ENCODE measurements around the gene TMEM164. TPM values are rescaled to one million over a fixed set of nuclear protein-coding genes. Genes with fewer than 3 reads are reported as not detected.

TMEM164 gene
- total and polyA plus RNA-seq, 4 experiments from 2014 or later, result 0.52 to 17.2 (median 9.9) TPM

- intact Hi-C loops (cut with micrococcal nuclease), result no loop called here
- peaks cover 0 to 3% (median 0%) of the 10 kb centered on the region in 8 donors for H3K9me3 Mint-ChIP-seq
- H3K27ac ChIP-seq (ENCODE audit: low read depth, low read length), result no peak overlapping the region
- ChIA-PET POLR2A (ENCODE audit: partially characterized antibody) (no interaction called here), CTCF (ENCODE audit: partially characterized antibody) (interaction anchor here (1.3 kb wide), 1 partner anchor 52 kb away, joined by 3 read pairs; no protein-coding TSS in a partner anchor)
- no peaks in the 10 kb centered on the region for H3K36me3 ChIP-seq (ENCODE audit: insufficient read depth, low read length)
- no peaks in the 10 kb centered on the region for H3K27me3 ChIP-seq (ENCODE audit: insufficient read depth, low read length)
- no peak overlapping the region for H3K4me3 ChIP-seq (ENCODE audit: low read length in 2 of 2)
- no peaks in the 10 kb centered on the region for H3K9me3 ChIP-seq (ENCODE audit: control insufficient read depth in 1 of 2, low read length in 2 of 2)
- H3K4me1 ChIP-seq (ENCODE audit: insufficient read depth, low read length), result no peaks in the 10 kb centered on the region
- no peak overlapping the region for H3K4me3 Mint-ChIP-seq
- no peak for DNase-seq
- no peaks in the 10 kb centered on the region for H3K27me3 Mint-ChIP-seq
- H3K27ac Mint-ChIP-seq, result no peak overlapping the region
- peaks cover 0 to 2% (median 0%) of the 10 kb centered on the region in 4 donors for H3K4me1 Mint-ChIP-seq
- peaks cover 8 to 16% of the 10 kb centered on the region in 2 donors for H3K36me3 Mint-ChIP-seq
Observed at GRCh38 chrX:110097920-110098319, 95.0 kb downstream of the TMEM164 start.

GRCh38 chrX:110103344-110103743 is 100.4 kb downstream of the TMEM164 start:
- Mint-ChIP-seq H3K27ac (peak overlapping the region in 1 of 7 donors; percentile 24), H3K27me3 (no peaks in the 10 kb centered on the region), H3K9me3 (peaks cover 0 to 1% (median 0%) of the 10 kb centered on the region in 8 donors), H3K4me3 (no peak overlapping the region), H3K36me3 (peaks cover 4 to 6% of the 10 kb centered on the region in 2 donors), H3K4me1 (peaks cover 0 to 2% (median 0%) of the 10 kb centered on the region in 4 donors)
- no peaks in the 10 kb centered on the region for H3K36me3 ChIP-seq (ENCODE audit: insufficient read depth, low read length)
- no peaks in the 10 kb centered on the region for H3K27me3 ChIP-seq (ENCODE audit: insufficient read depth, low read length)
- H3K9me3 ChIP-seq (ENCODE audit: control insufficient read depth in 1 of 2, low read length in 2 of 2), result no peaks in the 10 kb centered on the region
- DNase-seq, result no peak
- CTCF ChIA-PET (ENCODE audit: partially characterized antibody), result no interaction called here
- no peak overlapping the region for H3K27ac ChIP-seq (ENCODE audit: low read depth, low read length)
- H3K4me1 ChIP-seq (ENCODE audit: insufficient read depth, low read length), result no peaks in the 10 kb centered on the region
- intact Hi-C loops (cut with micrococcal nuclease), result no loop called here
- POLR2A ChIA-PET (ENCODE audit: partially characterized antibody), result no interaction called here
- no peak overlapping the region for H3K4me3 ChIP-seq (ENCODE audit: low read length in 2 of 2)

GRCh38 chrX:110104078-110104477 is 101.2 kb downstream of the TMEM164 start:
- POLR2A ChIA-PET (ENCODE audit: partially characterized antibody), result no interaction called here

GRCh38 chrX:110108381-110108821 is 105.5 kb downstream of the TMEM164 start:
- H3K27ac ChIP-seq (ENCODE audit: low read depth, low read length), result no peak overlapping the region
- no peak for DNase-seq
- Mint-ChIP-seq H3K27ac (no peak overlapping the region), H3K36me3 (peaks cover 8% of the 10 kb centered on the region in 2 donors), H3K9me3 (peaks cover 0 to 1% (median 0%) of the 10 kb centered on the region in 8 donors), H3K4me3 (no peak overlapping the region), H3K27me3 (no peaks in the 10 kb centered on the region), H3K4me1 (peaks cover 0 to 2% (median under 1%) of the 10 kb centered on the region in 4 donors)
- ChIA-PET CTCF (ENCODE audit: partially characterized antibody) (no interaction called here), POLR2A (ENCODE audit: partially characterized antibody) (no interaction called here)
- H3K4me3 ChIP-seq (ENCODE audit: low read length in 2 of 2), result no peak overlapping the region
- H3K36me3 ChIP-seq (ENCODE audit: insufficient read depth, low read length), result no peaks in the 10 kb centered on the region
- H3K9me3 ChIP-seq (ENCODE audit: control insufficient read depth in 1 of 2, low read length in 2 of 2), result no peaks in the 10 kb centered on the region
- no peaks in the 10 kb centered on the region for H3K4me1 ChIP-seq (ENCODE audit: insufficient read depth, low read length)
- intact Hi-C loops (cut with micrococcal nuclease), result no loop called here
- no peaks in the 10 kb centered on the region for H3K27me3 ChIP-seq (ENCODE audit: insufficient read depth, low read length)

More at GRCh38 chrX:110104078-110104477, 101.2 kb downstream of the TMEM164 start:
- Histone ChIP-seq H3K27ac (ENCODE audit: low read depth, low read length) (no peak overlapping the region), H3K4me3 (ENCODE audit: low read length in 2 of 2) (no peak overlapping the region), H3K36me3 (ENCODE audit: insufficient read depth, low read length) (no peaks in the 10 kb centered on the region), H3K4me1 (ENCODE audit: insufficient read depth, low read length) (no peaks in the 10 kb centered on the region), H3K9me3 (ENCODE audit: control insufficient read depth in 1 of 2, low read length in 2 of 2) (no peaks in the 10 kb centered on the region), H3K27me3 (ENCODE audit: insufficient read depth, low read length) (no peaks in the 10 kb centered on the region)
- CTCF ChIA-PET (ENCODE audit: partially characterized antibody), result no interaction called here
- H3K4me3 Mint-ChIP-seq, result no peak overlapping the region
- no peak overlapping the region for H3K27ac Mint-ChIP-seq
- no peak for DNase-seq
- H3K27me3 Mint-ChIP-seq, result no peaks in the 10 kb centered on the region
- intact Hi-C loops (cut with micrococcal nuclease), result no loop called here
- H3K36me3 Mint-ChIP-seq, result peaks cover 8 to 9% of the 10 kb centered on the region in 2 donors
- peaks cover 0 to 4% (median 0%) of the 10 kb centered on the region in 4 donors for H3K4me1 Mint-ChIP-seq
- H3K9me3 Mint-ChIP-seq, result peaks cover 0 to 1% (median 0%) of the 10 kb centered on the region in 8 donors

GRCh38 chrX:110114260-110114776 is 111.4 kb downstream of the TMEM164 start:
- no peaks in the 10 kb centered on the region for H3K27me3 Mint-ChIP-seq
- H3K36me3 Mint-ChIP-seq, result peaks cover 0 to 14% of the 10 kb centered on the region in 2 donors
- H3K4me1 Mint-ChIP-seq, result peaks cover 0 to 1% (median 0%) of the 10 kb centered on the region in 4 donors
- Histone ChIP-seq H3K4me3 (ENCODE audit: low read length in 2 of 2) (no peak overlapping the region), H3K27me3 (ENCODE audit: insufficient read depth, low read length) (no peaks in the 10 kb centered on the region), H3K4me1 (ENCODE audit: insufficient read depth, low read length) (no peaks in the 10 kb centered on the region), H3K27ac (ENCODE audit: low read depth, low read length) (no peak overlapping the region), H3K9me3 (ENCODE audit: control insufficient read depth in 1 of 2, low read length in 2 of 2) (no peaks in the 10 kb centered on the region), H3K36me3 (ENCODE audit: insufficient read depth, low read length) (no peaks in the 10 kb centered on the region)
- DNase-seq, result no peak
- intact Hi-C loops (cut with micrococcal nuclease), result no loop called here
- H3K27ac Mint-ChIP-seq, result peak overlapping the region in 1 of 7 donors; percentile 48
- H3K4me3 Mint-ChIP-seq, result no peak overlapping the region
- peaks cover 0 to 2% (median 0%) of the 10 kb centered on the region in 8 donors for H3K9me3 Mint-ChIP-seq
- POLR2A ChIA-PET (ENCODE audit: partially characterized antibody), result no interaction called here
- CTCF ChIA-PET (ENCODE audit: partially characterized antibody), result no interaction called here

GRCh38 chrX:110116066-110116980 is 113.4 kb downstream of the TMEM164 start:
- ChIA-PET CTCF (ENCODE audit: partially characterized antibody) (no interaction called here), POLR2A (ENCODE audit: partially characterized antibody) (no interaction called here)
- Mint-ChIP-seq H3K4me3 (no peak overlapping the region), H3K36me3 (peaks cover 6 to 17% of the 10 kb centered on the region in 2 donors), H3K27ac (no peak overlapping the region), H3K4me1 (peaks cover 0 to 1% (median 0%) of the 10 kb centered on the region in 4 donors), H3K27me3 (no peaks in the 10 kb centered on the region), H3K9me3 (peaks cover 0 to 2% (median 0%) of the 10 kb centered on the region in 8 donors)
- no peak overlapping the region for H3K27ac ChIP-seq (ENCODE audit: low read depth, low read length)
- no peaks in the 10 kb centered on the region for H3K9me3 ChIP-seq (ENCODE audit: control insufficient read depth in 1 of 2, low read length in 2 of 2)
- intact Hi-C loops (cut with micrococcal nuclease), result no loop called here
- H3K4me3 ChIP-seq (ENCODE audit: low read length in 2 of 2), result no peak overlapping the region
- no peaks in the 10 kb centered on the region for H3K36me3 ChIP-seq (ENCODE audit: insufficient read depth, low read length)
- H3K27me3 ChIP-seq (ENCODE audit: insufficient read depth, low read length), result no peaks in the 10 kb centered on the region
- no peaks in the 10 kb centered on the region for H3K4me1 ChIP-seq (ENCODE audit: insufficient read depth, low read length)
- no peak for DNase-seq

GRCh38 chrX:110118530-110118929 is 115.6 kb downstream of the TMEM164 start:
- Histone ChIP-seq H3K9me3 (ENCODE audit: control insufficient read depth in 1 of 2, low read length in 2 of 2) (no peaks in the 10 kb centered on the region), H3K36me3 (ENCODE audit: insufficient read depth, low read length) (no peaks in the 10 kb centered on the region), H3K4me1 (ENCODE audit: insufficient read depth, low read length) (no peaks in the 10 kb centered on the region), H3K27me3 (ENCODE audit: insufficient read depth, low read length) (no peaks in the 10 kb centered on the region), H3K27ac (ENCODE audit: low read depth, low read length) (no peak overlapping the region), H3K4me3 (ENCODE audit: low read length in 2 of 2) (no peak overlapping the region)
- Mint-ChIP-seq H3K27ac (no peak overlapping the region), H3K9me3 (peaks cover 0 to 2% (median 0%) of the 10 kb centered on the region in 8 donors), H3K36me3 (peaks cover 8 to 16% of the 10 kb centered on the region in 2 donors), H3K4me3 (no peak overlapping the region), H3K27me3 (no peaks in the 10 kb centered on the region), H3K4me1 (no peaks in the 10 kb centered on the region)
- DNase-seq, result no peak
- CTCF ChIA-PET (ENCODE audit: partially characterized antibody), result no interaction called here
- POLR2A ChIA-PET (ENCODE audit: partially characterized antibody), result no interaction called here
- intact Hi-C loops (cut with micrococcal nuclease), result no loop called here

Data from CD4-positive, alpha-beta memory T cell (primary cell).